ENCODE measurements around the gene SPTB.

Gene SPTB

GRCh38 chr14:64885559-64885958 lies 5.9 kb upstream of the SPTB start:
- DNase-seq (ENCODE audit: low spot score): no peak

- no peak for DNase-seq (ENCODE audit: low spot score)
These were observed 764 bp upstream of the SPTB start for GRCh38 chr14:64880221-64881121.

DNA sequence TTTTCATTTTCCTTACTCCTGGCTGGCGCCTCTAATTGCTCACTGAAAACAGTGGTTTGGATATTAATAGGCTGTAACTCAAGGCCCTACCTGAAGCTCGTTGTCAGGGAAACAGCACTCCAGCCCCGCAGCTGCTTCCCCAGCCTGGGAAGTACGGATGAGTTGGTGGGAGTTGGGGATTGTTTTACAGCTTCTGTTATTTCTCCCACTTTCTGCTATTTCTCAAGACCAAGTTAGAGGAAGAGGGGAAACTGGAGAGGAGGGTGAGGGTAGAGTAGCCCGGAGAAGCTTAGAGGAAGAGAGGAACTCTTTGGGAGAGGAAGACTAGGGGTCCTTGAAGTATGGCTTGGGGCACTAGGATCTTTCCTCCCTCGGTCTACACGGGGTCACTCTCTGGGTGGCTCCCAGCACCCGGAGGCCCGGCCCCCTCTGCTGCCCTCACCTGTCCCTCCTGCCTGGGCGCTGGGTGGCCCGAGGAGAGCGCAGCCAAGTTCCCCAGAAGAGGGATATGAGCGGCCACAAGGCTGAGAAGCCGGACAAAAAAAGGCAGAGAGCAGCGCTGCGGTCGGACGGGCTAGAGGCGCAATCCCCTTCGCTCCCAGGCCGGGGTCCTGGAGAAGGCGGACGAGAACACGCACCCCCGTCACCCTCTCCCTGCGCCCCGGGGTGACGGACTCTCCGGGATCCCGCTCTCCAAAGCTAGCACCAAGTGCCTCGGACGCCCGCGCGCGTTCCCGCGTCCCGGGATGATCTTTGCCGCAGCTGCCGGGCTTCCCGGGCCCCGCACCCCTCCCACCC lies 671 bp downstream of the SPTB start:
- no peak for DNase-seq (ENCODE audit: low spot score)

DNA sequence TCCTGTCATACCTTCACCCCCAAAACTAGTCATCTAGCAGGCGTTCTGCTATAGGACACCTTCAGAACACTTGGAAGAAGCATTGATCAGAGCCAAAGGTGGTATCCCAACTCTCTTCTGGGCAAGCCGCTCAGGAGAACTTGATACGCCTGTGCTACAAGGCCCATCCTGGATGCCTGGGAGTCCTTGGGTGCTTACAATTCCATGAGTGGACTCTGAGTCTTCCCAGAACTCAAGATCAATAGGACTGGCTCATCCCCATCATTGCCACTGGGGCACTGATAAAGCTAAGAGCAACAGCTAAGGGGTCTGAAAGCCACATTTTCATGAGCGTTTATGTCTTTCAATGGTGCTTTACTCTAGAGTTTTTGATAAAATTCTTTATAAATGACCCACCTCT lies 1.9 kb downstream of the SPTB start:
- DNase-seq (ENCODE audit: low spot score): no peak

- no peak for DNase-seq (ENCODE audit: low spot score)
These were observed 4.4 kb downstream of the SPTB start for GRCh38 chr14:64875350-64875749.

DNA sequence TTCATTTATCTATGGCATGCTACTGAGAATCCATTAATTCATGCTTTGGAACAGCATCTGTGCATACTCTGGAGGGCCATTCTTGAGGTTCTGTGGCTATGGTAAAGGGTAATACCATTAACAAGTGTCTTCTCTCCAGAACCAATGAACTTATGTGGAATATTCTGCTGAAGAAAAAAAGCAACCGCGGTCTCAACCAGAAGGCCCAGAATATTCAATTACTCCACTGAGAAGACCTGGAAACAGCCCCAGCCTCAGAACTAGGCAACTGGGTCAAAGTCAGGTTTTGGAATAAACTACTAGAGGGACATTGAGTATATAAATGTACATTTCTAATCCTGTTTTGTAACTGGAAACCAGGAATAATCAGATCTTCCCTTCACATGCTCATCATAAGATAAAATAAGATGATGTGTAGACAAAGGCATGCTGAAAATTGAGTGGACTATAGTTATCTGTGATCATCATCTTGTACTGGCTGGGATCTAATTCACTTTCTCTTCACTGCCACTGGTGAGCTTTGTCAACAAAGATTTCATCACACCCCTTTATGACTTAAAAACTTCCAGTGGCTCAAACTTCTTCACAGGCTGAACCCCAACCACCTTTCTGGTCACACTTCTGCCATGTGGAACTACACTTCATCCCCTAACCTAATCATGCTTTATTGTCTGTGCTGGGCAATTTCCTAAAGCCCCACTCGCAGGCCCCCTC lies 6.0 kb downstream of the SPTB start:
- no peak for DNase-seq (ENCODE audit: low spot score)

GRCh38 chr14:64871344-64871743 lies 8.4 kb downstream of the SPTB start:
- no peak for DNase-seq (ENCODE audit: low spot score)

- no peak for DNase-seq (ENCODE audit: low spot score)
These were observed 9.5 kb downstream of the SPTB start for GRCh38 chr14:64870160-64870559.

GRCh38 chr14:64868841-64869240 lies 10.9 kb downstream of the SPTB start:
- DNase-seq (ENCODE audit: low spot score): no peak

DNA sequence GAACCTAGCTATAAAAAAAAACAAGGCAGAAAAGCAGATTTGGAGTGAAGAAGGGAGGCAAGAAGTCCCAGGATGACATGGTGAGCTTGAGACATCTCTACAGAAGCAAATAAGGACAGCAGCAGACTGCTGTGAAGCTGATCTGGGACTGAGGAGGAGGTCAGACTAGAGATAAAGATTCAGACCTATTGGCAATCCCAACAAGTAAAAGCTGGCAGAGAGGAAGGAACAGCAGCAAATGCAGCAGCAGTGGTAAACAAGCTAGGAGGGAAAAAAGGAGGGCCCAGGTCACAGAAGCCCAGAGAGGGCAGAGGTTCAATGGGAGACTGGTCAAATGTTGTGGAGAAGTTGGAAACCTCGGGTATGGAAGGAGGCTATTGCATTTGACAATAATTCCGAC lies 11.3 kb downstream of the SPTB start:
- no peak for DNase-seq (ENCODE audit: low spot score)

DNA sequence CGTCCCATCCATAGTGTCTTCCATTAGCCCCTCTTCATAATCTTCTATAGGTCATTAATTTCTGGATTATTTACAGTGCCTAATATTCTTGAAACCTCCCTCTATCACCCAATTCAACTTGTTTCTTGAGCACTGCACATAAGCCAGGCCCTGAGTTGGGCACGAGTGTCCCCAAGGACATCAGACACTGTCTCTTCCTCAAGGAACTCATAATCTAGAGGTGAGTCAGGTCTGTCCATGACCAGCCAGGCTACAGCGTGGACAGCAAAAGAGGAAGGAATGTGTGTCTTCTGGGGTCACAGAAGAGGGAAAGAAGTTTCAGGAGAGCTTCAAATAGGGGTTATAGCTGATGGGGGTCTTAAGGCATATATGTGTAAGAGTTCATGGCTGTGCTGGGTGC lies 12.5 kb downstream of the SPTB start:
- no peak for DNase-seq (ENCODE audit: low spot score)

GRCh38 chr14:64865992-64866391 lies 13.7 kb downstream of the SPTB start:
- no peak for DNase-seq (ENCODE audit: low spot score)

DNA sequence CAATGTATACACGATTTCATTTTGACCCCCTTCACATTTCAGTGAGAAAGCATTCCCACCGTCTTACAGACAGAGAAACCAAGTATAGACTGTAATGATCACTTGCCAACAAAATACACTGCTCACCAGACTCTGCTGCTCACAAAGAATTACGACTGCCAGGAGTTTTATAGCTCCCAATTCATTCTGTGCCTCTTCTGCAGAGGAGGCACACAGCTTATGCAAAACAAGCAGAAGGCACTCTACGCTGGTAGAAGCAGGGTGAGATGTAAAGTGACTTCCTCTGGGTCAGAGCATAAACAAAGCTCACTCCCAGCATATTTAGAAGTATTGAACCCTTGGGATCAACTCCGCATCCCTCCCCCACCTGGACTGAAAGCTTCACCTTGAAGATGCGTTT lies 14.6 kb downstream of the SPTB start:
- DNase-seq (ENCODE audit: low spot score): no peak

GRCh38 chr14:64864258-64864657 lies 15.4 kb downstream of the SPTB start:
- DNase-seq (ENCODE audit: low spot score): no peak

- DNase-seq (ENCODE audit: low spot score): no peak
These were observed 17.8 kb downstream of the SPTB start for GRCh38 chr14:64861916-64862315.

DNA sequence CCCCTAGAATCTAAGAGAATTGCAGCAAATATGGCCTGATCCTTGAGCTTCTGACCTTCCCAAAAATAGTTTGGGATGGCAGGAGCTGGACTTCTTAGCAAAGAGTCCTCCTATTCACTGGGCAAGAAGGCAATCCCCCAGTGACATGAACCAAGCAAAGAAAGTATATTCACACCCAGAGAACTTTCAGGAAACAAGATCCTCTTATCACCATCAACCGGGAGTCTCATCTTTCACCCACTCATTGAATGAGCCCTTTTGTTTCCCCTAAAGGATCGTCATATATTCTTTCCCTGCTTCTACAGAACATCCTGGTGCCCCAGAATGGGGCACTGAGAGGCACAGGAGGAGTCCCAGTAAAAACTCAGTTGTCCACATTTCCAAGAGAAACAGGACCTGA lies 19.7 kb downstream of the SPTB start:
- DNase-seq (ENCODE audit: low spot score): no peak

GRCh38 chr14:64857979-64858744 lies 21.5 kb downstream of the SPTB start:
- DNase-seq (ENCODE audit: low spot score): no peak

GRCh38 chr14:64856529-64857445 lies 22.9 kb downstream of the SPTB start:
- DNase-seq (ENCODE audit: low spot score): no peak

GRCh38 chr14:64855721-64856528 lies 23.8 kb downstream of the SPTB start:
- DNase-seq (ENCODE audit: low spot score): no peak
